IMR-90 (cell line): ENCODE data around the gene CD209. TPM values are rescaled to one million over a fixed set of nuclear protein-coding genes. Genes with fewer than 3 reads are reported as not detected.

Experiments used
- ATAC-seq: fragments of 200-7000 bp; cut with Tn5 transposase; 2 replicates; pipeline ENCODE4 v1.9.1; 2020; ENCODE audit warnings: low read depth, mild to moderate bottlenecking, moderate library complexity
- BruUV-seq: library from RNA; stranded (reverse); fragments of 400-500 nt; replicated peaks from 2 replicates; lab custom pipeline; 2021; lab: Mats Ljungman, UMichigan
- CTCF ChIA-PET: fragments of 300-600 bp; formaldehyde crosslinking; extraction: SDS; loops from one replicate; lab custom pipeline; 2021; ENCODE audit warnings: antibody characterized with exemption; lab: Yijun Ruan, JAX
- POLR2A ChIA-PET: fragments of 300-600 bp; sonication (Branson Sonifier 250); formaldehyde crosslinking; loops from one replicate; lab custom pipeline; 2022; ENCODE audit warnings: antibody characterized with exemption; ENCODE audit not compliant: unreplicated experiment; lab: Charles Lee
- DNase-seq: peaks from one replicate; pipeline ENCODE4 v3.0.0; 2013
- H2AFZ ChIP-seq: replicated peaks from 2 replicates; pipeline ENCODE3; 2013; ENCODE audit warnings: low read length, mild to moderate bottlenecking; ENCODE audit not compliant: poor library complexity
- H2AK5ac ChIP-seq: 2 replicates; pipeline ENCODE4 v1.6.1; 2013; ENCODE audit warnings: low read depth, low read length, inconsistent platforms
- H2AK9ac ChIP-seq: replicated peaks from 2 replicates; pipeline ENCODE3; 2013; ENCODE audit warnings: mild to moderate bottlenecking, low read depth, low read length, moderate library complexity; ENCODE audit not compliant: poor library complexity
- H2BK120ac ChIP-seq: 2 replicates; pipeline ENCODE4 v1.6.1; 2013; ENCODE audit warnings: low read depth, low read length, inconsistent platforms
- H2BK15ac ChIP-seq: 3 replicates; pipeline ENCODE4 v1.6.1; 2013; ENCODE audit warnings: low read depth, low read length, inconsistent platforms
- H2BK20ac ChIP-seq: 2 replicates; pipeline ENCODE4 v1.6.1; 2013; ENCODE audit warnings: low read depth, mild to moderate bottlenecking, inconsistent platforms, low read length, moderate library complexity
- H2BK5ac ChIP-seq: 2 replicates; pipeline ENCODE4 v1.6.1; 2013; ENCODE audit warnings: mild to moderate bottlenecking, low read depth, low read length, inconsistent platforms; ENCODE audit not compliant: poor library complexity, severe bottlenecking
- H3K14ac ChIP-seq: replicated peaks from 2 replicates; pipeline ENCODE4 v1.6.1; 2013; ENCODE audit warnings: low read depth, low read length, inconsistent platforms
- H3K18ac ChIP-seq: 2 replicates; pipeline ENCODE4 v1.6.1; 2013; ENCODE audit warnings: low read depth, low read length, control low read depth
- H3K23ac ChIP-seq: 2 replicates; pipeline ENCODE4 v1.6.1; 2013; ENCODE audit warnings: low read depth, low read length, inconsistent platforms
- H3K27ac ChIP-seq: 2 replicates; pipeline ENCODE4 v1.5.1; 2013; ENCODE audit warnings: mild to moderate bottlenecking, control low read depth, low read length; ENCODE audit not compliant: insufficient read depth
- H3K27me3 ChIP-seq: 2 replicates; pipeline ENCODE4 v1.6.1; 2013; ENCODE audit warnings: low read length; ENCODE audit not compliant: control insufficient read depth, insufficient read depth
- H3K36me3 ChIP-seq: 2 replicates; pipeline ENCODE4 v1.6.1; 2013; ENCODE audit warnings: low read length, mixed read lengths; ENCODE audit not compliant: control insufficient read depth, insufficient read depth
- H3K4ac ChIP-seq: 2 replicates; pipeline ENCODE4 v1.6.1; 2013; ENCODE audit warnings: low read depth, low read length, inconsistent platforms
- H3K4me1 ChIP-seq: 2 replicates; pipeline ENCODE4 v1.6.1; 2013; ENCODE audit warnings: low read length, mixed read lengths; ENCODE audit not compliant: control insufficient read depth, insufficient read depth
- H3K4me2 ChIP-seq: 2 replicates; pipeline ENCODE4 v1.6.1; 2013; ENCODE audit warnings: low read depth, mild to moderate bottlenecking, control low read depth, low read length, moderate library complexity
- H3K4me3 ChIP-seq: 2 replicates; pipeline ENCODE4 v1.5.1; 2013; ENCODE audit warnings: low read depth, mild to moderate bottlenecking, control low read depth, low read length, moderate library complexity; ENCODE audit not compliant: insufficient read depth
- H3K56ac ChIP-seq: 2 replicates; pipeline ENCODE4 v1.6.1; 2013; ENCODE audit warnings: low read length, inconsistent platforms; ENCODE audit not compliant: insufficient read depth; ENCODE audit errors: extremely low read depth
- H3K79me1 ChIP-seq, 2 experiments: 2 replicates each; pipeline ENCODE4 v1.6.1; 2013; ENCODE audit warnings: low read length in 2 of 2, inconsistent platforms in 1 of 2, low read depth in 1 of 2
- H3K9ac ChIP-seq: 2 replicates; pipeline ENCODE4 v1.6.1; 2013; ENCODE audit warnings: low read depth, low read length, control low read depth
- H3K9me1 ChIP-seq: 2 replicates; pipeline ENCODE4 v1.6.1; 2013; ENCODE audit warnings: low read length, inconsistent platforms; ENCODE audit not compliant: insufficient read depth
- H3K9me3 ChIP-seq: 2 replicates; pipeline ENCODE4 v1.6.1; 2013; ENCODE audit warnings: low read length; ENCODE audit not compliant: control insufficient read depth, insufficient read depth
- H4K20me1 ChIP-seq: 2 replicates; pipeline ENCODE4 v1.6.1; 2013; ENCODE audit warnings: low read length, inconsistent platforms; ENCODE audit not compliant: insufficient read depth
- H4K5ac ChIP-seq: 2 replicates; pipeline ENCODE4 v1.6.1; 2013; ENCODE audit warnings: mild to moderate bottlenecking, low read depth, low read length, control low read depth
- H4K8ac ChIP-seq, 2 experiments: 2 replicates each; pipeline ENCODE4 v1.6.1; 2013; ENCODE audit warnings: low read depth in 2 of 2, low read length in 2 of 2, control low read depth in 1 of 2, inconsistent platforms in 1 of 2
- H4K91ac ChIP-seq: 2 replicates; pipeline ENCODE4 v1.6.1; 2013; ENCODE audit warnings: low read depth, low read length, inconsistent platforms; ENCODE audit not compliant: insufficient read depth
- CHD1 ChIP-seq: IDR thresholded peaks from 2 replicates; pipeline ENCODE4 v1.6.1; 2012; ENCODE audit warnings: low read depth, low read length, improper control_type of control experiment
- ELK1 ChIP-seq: fragments of 150-350 bp; IDR thresholded peaks from 2 replicates; pipeline ENCODE4 v1.6.1; 2016; ENCODE audit warnings: low read depth, mild to moderate bottlenecking, low read length, moderate library complexity, borderline replicate concordance
- FOS ChIP-seq: fragments of 150-350 bp; IDR thresholded peaks from 2 replicates; pipeline ENCODE4 v1.6.1; 2016; ENCODE audit warnings: low read depth, low read length
- NFE2L2 ChIP-seq: fragments of 150-350 bp; IDR thresholded peaks from 2 replicates; pipeline ENCODE4 v1.6.1; 2016; ENCODE audit warnings: low read depth, mild to moderate bottlenecking, low read length
- RCOR1 ChIP-seq: IDR thresholded peaks from 2 replicates; pipeline ENCODE4 v1.6.1; 2012; ENCODE audit warnings: mild to moderate bottlenecking, low read length, improper control_type of control experiment; ENCODE audit not compliant: insufficient replicate concordance
- SMC3 ChIP-seq: fragments of 150-350 bp; IDR thresholded peaks from 2 replicates; pipeline ENCODE4 v1.6.1; 2016; ENCODE audit warnings: low read depth, mild to moderate bottlenecking, antibody characterized with exemption, low read length, moderate library complexity
- WGBS, 2 experiments: methylation state at CpG; one replicate each; pipeline versions ENCODE4 v1.1.5 to v1.1.7; 2013; ENCODE audit warnings: missing lambda C conversion rate in 2 of 2; ENCODE audit not compliant: insufficient read length in 1 of 2; ENCODE audit errors: extremely low coverage in 2 of 2; 5-methylcytosine and 5-hydroxymethylcytosine counted together
- dilution Hi-C: fragments of 300-500 bp; cut with HindIII; formaldehyde crosslinking; loops from one replicate; pipeline ENCODE4 v1.14.3; 2018; ENCODE audit warnings: low sequenced_read_pairs; ENCODE audit not compliant: unreplicated experiment
- in situ Hi-C: fragments of 300-500 bp; cut with MboI; formaldehyde crosslinking; loops from 3 replicates; pipeline ENCODE4 v1.14.3; 2019; ENCODE audit warnings: low sequenced_read_pairs, inconsistent platforms, mixed read lengths
- intact Hi-C: fragments of 100-400 bp; cut with micrococcal nuclease; formaldehyde crosslinking; loops from 2 replicates; pipeline ENCODE4 v1.10.0; 2022
- polyA plus RNA-seq, 3 experiments: library from polyadenylated mRNA; depleted of rRNA; stranded (reverse); fragments of >200 nt; gene quantifications; 2 replicates each; pipeline ENCODE4 v1.2.3, GENCODE V29; 2012; ENCODE audit warnings: low replicate concordance in 1 of 3
- total RNA-seq: library from RNA; depleted of rRNA; stranded (reverse); fragments of >200 nt; gene quantifications from 2 replicates; pipeline ENCODE4 v1.2.3, GENCODE V29; 2012

Gene CD209
- total and polyA plus RNA-seq, 2 of the 4 experiments (the other 2 are of a cell fraction) = not detected

DNA sequence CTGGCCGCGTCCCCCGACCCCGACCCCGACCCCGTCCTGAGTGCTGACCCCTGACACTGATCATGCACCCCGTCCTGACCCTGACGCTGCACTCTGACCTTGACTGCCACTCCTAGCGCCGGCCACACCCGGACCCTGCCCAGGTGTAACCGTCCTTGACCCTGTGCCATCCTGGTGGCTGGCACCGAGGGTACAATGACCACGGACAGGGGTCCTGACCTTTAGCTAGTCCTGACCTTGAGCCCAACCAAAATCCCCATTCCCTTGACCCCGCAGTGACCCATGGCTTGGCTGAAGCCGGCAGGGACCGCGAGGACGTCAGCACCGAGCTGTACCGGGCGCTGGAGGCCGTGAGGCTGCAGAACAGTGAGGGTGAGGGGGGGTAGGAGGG is 41.6 kb upstream of the CD209 start:
- H3K18ac ChIP-seq = no peak overlapping the region
- no peak overlapping the region for H4K5ac ChIP-seq
- H3K23ac ChIP-seq = no peak overlapping the region
- H3K4ac ChIP-seq = no peak overlapping the region
- no peak overlapping the region for H4K91ac ChIP-seq
- no peak overlapping the region for H3K4me2 ChIP-seq
- H2AK5ac ChIP-seq = no peak overlapping the region
- ATAC-seq (no peak), DNase-seq (no peak)
- POLR2A ChIA-PET = no interaction called here
- H3K27ac ChIP-seq = no peak overlapping the region
- dilution Hi-C loops (no loop called here), in situ Hi-C loops (no loop called here), intact Hi-C loops (no loop called here)
- H3K27me3 ChIP-seq = peaks cover 29% of the 10 kb centered on the region
- H3K9me1 ChIP-seq = no peaks in the 10 kb centered on the region
- no peak overlapping the region for H3K56ac ChIP-seq
- H3K14ac ChIP-seq = no peak overlapping the region
- no peak overlapping the region for H3K9ac ChIP-seq
- H2BK5ac ChIP-seq = no peak overlapping the region
- 0% methylated on average over 11 of the region's 23 CpGs; no CpG with 5 or more reads in 1 of the 2 experiments for WGBS, 2 experiments
- BruUV-seq = no TSS peak
- H2AFZ ChIP-seq = no peak overlapping the region
- H4K20me1 ChIP-seq = no peaks in the 10 kb centered on the region
- H4K8ac ChIP-seq = no peak overlapping the region
- CTCF ChIA-PET = no interaction called here
- H3K79me1 ChIP-seq = no peaks in the 10 kb centered on the region
- H2BK120ac ChIP-seq = no peak overlapping the region
- H3K9me3 ChIP-seq = no peaks in the 10 kb centered on the region; the same call in 1 of the 2 replicates
- no peaks in the 10 kb centered on the region for H3K4me1 ChIP-seq
- no peak overlapping the region for H2AK9ac ChIP-seq
- H2BK20ac ChIP-seq = no peak overlapping the region
- H2BK15ac ChIP-seq = no peak overlapping the region
- no peaks in the 10 kb centered on the region for H3K36me3 ChIP-seq
- TF ChIP-seq FOS (no peak), CHD1 (no peak), SMC3 (no peak), NFE2L2 (no peak), ELK1 (no peak), RCOR1 (no peak)
- H3K4me3 ChIP-seq = no peak overlapping the region
